Sciatic nerve (tissue), 2 donors: Measurements from ENCODE around the gene ACOXL. TPM values are rescaled to one million over a fixed set of nuclear protein-coding genes. Genes with fewer than 3 reads are reported as not detected.
"Not testable (repeated sequence)": the region's sequence is repeated elsewhere in the genome, so short reads cannot be mapped to it uniquely, and the experiment has no call there.

ENCODE experiments used
- ATAC-seq: fragments of 200-7000 bp; cut with Tn5 transposase; one replicate; pipeline ENCODE4 v1.9.1; 2020; ENCODE audit warnings: mild to moderate bottlenecking, moderate library complexity
- DNase-seq: peaks from one replicate; pipeline ENCODE4 v3.0.0-alpha.2; 2020; ENCODE audit warnings: low spot score
- intact Hi-C: fragments of 100-400 bp; cut with DNase I; formaldehyde crosslinking; loops from one replicate; pipeline ENCODE4 v1.14.2; 2022
- total RNA-seq: library from RNA; stranded (reverse); fragmentation: NEBNext Ultra II Directional; extraction: Animal tissue kit (Norgen Biotek cat#: 25700); gene quantifications from one replicate; pipeline ENCODE4 v1.2.1, GENCODE V29; 2021
- donor health status: DM: no; HTN: no; CAD: no.
- donor health status: DM: no; HTN: no; CAD: no.

Gene ACOXL
- total RNA-seq, 1 donor from 2014 or later: not detected

GRCh38 chr2:110838657-110839384, 106.4 kb downstream of the ACOXL start:
- ATAC-seq: no peak
- no peak for DNase-seq
- intact Hi-C loops: no loop called here

GRCh38 chr2:110840508-110840907, 108.1 kb downstream of the ACOXL start:
- ATAC-seq: no peak
- no peak for DNase-seq
- intact Hi-C loops: no loop called here

- DNase-seq: no peak
- intact Hi-C loops: no loop called here
- no peak for ATAC-seq
These were observed 109.7 kb downstream of the ACOXL start for GRCh38 chr2:110842048-110842447.

- DNase-seq (no peak), ATAC-seq (no peak)
- intact Hi-C loops: no loop called here
These were observed 111.1 kb downstream of the ACOXL start for GRCh38 chr2:110843496-110843895.

- no peak for DNase-seq
These were observed 111.7 kb downstream of the ACOXL start for GRCh38 chr2:110843959-110844510.

GRCh38 chr2:110847651-110848050, 115.3 kb downstream of the ACOXL start:
- intact Hi-C loops: no loop called here
- no peak for DNase-seq
- no peak for ATAC-seq

More at GRCh38 chr2:110843959-110844510, 111.7 kb downstream of the ACOXL start:
- no peak for ATAC-seq
- intact Hi-C loops: no loop called here

GRCh38 chr2:110848071-110848470, 115.7 kb downstream of the ACOXL start:
- DNase-seq (no peak), ATAC-seq (no peak)
- intact Hi-C loops: no loop called here

- intact Hi-C loops: no loop called here
- DNase-seq: no peak
These were observed 116.2 kb downstream of the ACOXL start for GRCh38 chr2:110848519-110849030.

GRCh38 chr2:110851531-110851930, 119.2 kb downstream of the ACOXL start:
- intact Hi-C loops: no loop called here

More at GRCh38 chr2:110848519-110849030, 116.2 kb downstream of the ACOXL start:
- no peak for ATAC-seq

GRCh38 chr2:110852051-110852450, 119.7 kb downstream of the ACOXL start:
- ATAC-seq (no peak), DNase-seq (peak; percentile 34)
- intact Hi-C loops: no loop called here

More at GRCh38 chr2:110851531-110851930, 119.2 kb downstream of the ACOXL start:
- DNase-seq: no peak
- no peak for ATAC-seq

- intact Hi-C loops: no loop called here
- DNase-seq (no peak), ATAC-seq (no peak)
These were observed 120.3 kb downstream of the ACOXL start for GRCh38 chr2:110852541-110853263.

GRCh38 chr2:110853516-110853915, 121.1 kb downstream of the ACOXL start:
- intact Hi-C loops: no loop called here
- no peak for ATAC-seq

GRCh38 chr2:110853948-110854347, 121.6 kb downstream of the ACOXL start:
- ATAC-seq: no peak

More at GRCh38 chr2:110853516-110853915, 121.1 kb downstream of the ACOXL start:
- DNase-seq: peak; percentile 56

GRCh38 chr2:110854355-110855081, 122.1 kb downstream of the ACOXL start:
- ATAC-seq (no peak), DNase-seq (peak; percentile 30)
- intact Hi-C loops: no loop called here

More at GRCh38 chr2:110853948-110854347, 121.6 kb downstream of the ACOXL start:
- peak; percentile 18 for DNase-seq
- intact Hi-C loops: no loop called here

GRCh38 chr2:110855841-110856240, 123.5 kb downstream of the ACOXL start:
- ATAC-seq, intact Hi-C loops, DNase-seq: not testable (repeated sequence)

- ATAC-seq: no peak
- intact Hi-C loops: no loop called here
- no peak for DNase-seq
These were observed 125.9 kb downstream of the ACOXL start for GRCh38 chr2:110858135-110858725.

GRCh38 chr2:110858993-110859701, 126.8 kb downstream of the ACOXL start:
- ATAC-seq (no peak), DNase-seq (no peak)
- intact Hi-C loops: no loop called here

- ATAC-seq: no peak
- intact Hi-C loops: no loop called here
- peak; percentile 19 for DNase-seq
These were observed 128.3 kb downstream of the ACOXL start for GRCh38 chr2:110860630-110861029.
